ENCODE data around the gene CDH26.

CDH26 gene

DNA sequence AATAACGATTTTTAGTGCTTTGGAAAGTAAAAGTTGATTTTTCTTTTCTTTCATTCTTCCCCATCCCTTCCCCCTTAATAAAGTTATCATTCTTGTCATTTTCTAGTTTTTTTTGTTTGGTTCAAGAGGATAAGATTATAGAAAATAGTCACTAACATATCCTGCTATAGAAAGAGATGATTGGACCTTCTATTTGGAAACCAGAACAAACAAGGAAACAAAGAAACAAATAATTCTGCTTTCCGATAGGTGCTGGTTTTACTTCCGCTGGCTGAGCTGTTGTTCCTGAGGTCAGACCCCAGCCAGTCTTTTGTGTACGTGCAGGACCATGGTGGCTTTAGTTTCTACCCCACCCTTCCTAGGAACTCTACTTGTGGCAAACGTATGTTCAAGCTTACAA is at the start of gene CDH26:
Gene CDH26, plus strand, starts transcription at position 301 of the 400 bp plus-strand sequence. CDS start 304 bp downstream, outside the sequence.
- TF ChIP-seq EGR1 (IDR thresholded peaks at IDR 0.05) (no peak), FOXM1 (IDR thresholded peaks at IDR 0.05; ENCODE audit: borderline replicate concordance, low read depth) (no peak), TCF12 (IDR thresholded peaks at IDR 0.05; ENCODE audit: low read depth) (no peak), ZBTB7A (IDR thresholded peaks at IDR 0.05; ENCODE audit: low read depth) (no peak), CEBPB (IDR thresholded peaks at IDR 0.05) (no peak), TAF1 (IDR thresholded peaks at IDR 0.05; ENCODE audit: low read depth) (no peak), YY1 (IDR thresholded peaks at IDR 0.05; ENCODE audit: low read depth) (no peak), TEAD4 (IDR thresholded peaks at IDR 0.05) (no peak), EP300 (IDR thresholded peaks at IDR 0.05; ENCODE audit: borderline replicate concordance) (no peak), CREB1 (IDR thresholded peaks at IDR 0.05; ENCODE audit: low read depth) (no peak), NFIC (IDR thresholded peaks at IDR 0.05) (no peak), RAD21 (IDR thresholded peaks at IDR 0.05; ENCODE audit: low read depth) (no peak)
- TF ChIP-seq, protein P1, sequence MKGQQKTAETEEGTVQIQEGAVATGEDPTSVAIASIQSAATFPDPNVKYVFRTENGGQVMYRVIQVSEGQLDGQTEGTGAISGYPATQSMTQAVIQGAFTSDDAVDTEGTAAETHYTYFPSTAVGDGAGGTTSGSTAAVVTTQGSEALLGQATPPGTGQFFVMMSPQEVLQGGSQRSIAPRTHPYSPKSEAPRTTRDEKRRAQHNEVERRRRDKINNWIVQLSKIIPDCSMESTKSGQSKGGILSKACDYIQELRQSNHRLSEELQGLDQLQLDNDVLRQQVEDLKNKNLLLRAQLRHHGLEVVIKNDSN (IDR thresholded peaks at IDR 0.05) = no peak
- TF ChIP-seq, protein P2, sequence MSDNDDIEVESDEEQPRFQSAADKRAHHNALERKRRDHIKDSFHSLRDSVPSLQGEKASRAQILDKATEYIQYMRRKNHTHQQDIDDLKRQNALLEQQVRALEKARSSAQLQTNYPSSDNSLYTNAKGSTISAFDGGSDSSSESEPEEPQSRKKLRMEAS (IDR thresholded peaks at IDR 0.05) = no peak
- TF ChIP-seq, protein P3, sequence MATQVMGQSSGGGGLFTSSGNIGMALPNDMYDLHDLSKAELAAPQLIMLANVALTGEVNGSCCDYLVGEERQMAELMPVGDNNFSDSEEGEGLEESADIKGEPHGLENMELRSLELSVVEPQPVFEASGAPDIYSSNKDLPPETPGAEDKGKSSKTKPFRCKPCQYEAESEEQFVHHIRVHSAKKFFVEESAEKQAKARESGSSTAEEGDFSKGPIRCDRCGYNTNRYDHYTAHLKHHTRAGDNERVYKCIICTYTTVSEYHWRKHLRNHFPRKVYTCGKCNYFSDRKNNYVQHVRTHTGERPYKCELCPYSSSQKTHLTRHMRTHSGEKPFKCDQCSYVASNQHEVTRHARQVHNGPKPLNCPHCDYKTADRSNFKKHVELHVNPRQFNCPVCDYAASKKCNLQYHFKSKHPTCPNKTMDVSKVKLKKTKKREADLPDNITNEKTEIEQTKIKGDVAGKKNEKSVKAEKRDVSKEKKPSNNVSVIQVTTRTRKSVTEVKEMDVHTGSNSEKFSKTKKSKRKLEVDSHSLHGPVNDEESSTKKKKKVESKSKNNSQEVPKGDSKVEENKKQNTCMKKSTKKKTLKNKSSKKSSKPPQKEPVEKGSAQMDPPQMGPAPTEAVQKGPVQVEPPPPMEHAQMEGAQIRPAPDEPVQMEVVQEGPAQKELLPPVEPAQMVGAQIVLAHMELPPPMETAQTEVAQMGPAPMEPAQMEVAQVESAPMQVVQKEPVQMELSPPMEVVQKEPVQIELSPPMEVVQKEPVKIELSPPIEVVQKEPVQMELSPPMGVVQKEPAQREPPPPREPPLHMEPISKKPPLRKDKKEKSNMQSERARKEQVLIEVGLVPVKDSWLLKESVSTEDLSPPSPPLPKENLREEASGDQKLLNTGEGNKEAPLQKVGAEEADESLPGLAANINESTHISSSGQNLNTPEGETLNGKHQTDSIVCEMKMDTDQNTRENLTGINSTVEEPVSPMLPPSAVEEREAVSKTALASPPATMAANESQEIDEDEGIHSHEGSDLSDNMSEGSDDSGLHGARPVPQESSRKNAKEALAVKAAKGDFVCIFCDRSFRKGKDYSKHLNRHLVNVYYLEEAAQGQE (IDR thresholded peaks at IDR 0.05; ENCODE audit: low read depth) = no peak

DNA sequence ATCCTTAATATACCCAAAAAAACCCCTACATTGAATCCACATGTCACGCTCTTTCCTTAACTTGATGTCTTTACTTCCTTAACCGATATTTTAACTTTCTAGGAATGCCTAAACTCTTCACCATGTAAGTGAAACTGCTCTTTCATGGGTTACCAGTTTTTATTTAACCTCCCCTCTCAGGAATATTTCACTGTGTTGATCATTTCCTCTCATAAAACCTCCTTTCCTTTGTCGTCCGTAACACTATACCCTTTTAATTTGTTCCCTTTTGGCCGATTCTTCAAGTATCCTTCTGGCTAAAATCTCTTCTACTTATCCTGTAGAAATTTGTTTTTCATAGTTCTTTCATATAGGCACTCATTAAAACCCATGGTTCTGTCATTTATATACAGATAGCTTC is 49.4 kb upstream of the CDH26 start:
- TF ChIP-seq EP300 (IDR thresholded peaks at IDR 0.05; ENCODE audit: borderline replicate concordance) (no peak), CEBPB (IDR thresholded peaks at IDR 0.05) (no peak), TAF1 (IDR thresholded peaks at IDR 0.05; ENCODE audit: low read depth) (no peak), YY1 (IDR thresholded peaks at IDR 0.05; ENCODE audit: low read depth) (no peak), FOXM1 (IDR thresholded peaks at IDR 0.05; ENCODE audit: borderline replicate concordance, low read depth) (no peak), TEAD4 (IDR thresholded peaks at IDR 0.05) (no peak), ZBTB7A (IDR thresholded peaks at IDR 0.05; ENCODE audit: low read depth) (no peak), EGR1 (IDR thresholded peaks at IDR 0.05) (no peak), TCF12 (IDR thresholded peaks at IDR 0.05; ENCODE audit: low read depth) (no peak)
- TF ChIP-seq, protein P3 (IDR thresholded peaks at IDR 0.05; ENCODE audit: low read depth) = no peak
- TF ChIP-seq, protein P1 (IDR thresholded peaks at IDR 0.05) = no peak
- TF ChIP-seq, protein P2 (IDR thresholded peaks at IDR 0.05) = no peak

DNA sequence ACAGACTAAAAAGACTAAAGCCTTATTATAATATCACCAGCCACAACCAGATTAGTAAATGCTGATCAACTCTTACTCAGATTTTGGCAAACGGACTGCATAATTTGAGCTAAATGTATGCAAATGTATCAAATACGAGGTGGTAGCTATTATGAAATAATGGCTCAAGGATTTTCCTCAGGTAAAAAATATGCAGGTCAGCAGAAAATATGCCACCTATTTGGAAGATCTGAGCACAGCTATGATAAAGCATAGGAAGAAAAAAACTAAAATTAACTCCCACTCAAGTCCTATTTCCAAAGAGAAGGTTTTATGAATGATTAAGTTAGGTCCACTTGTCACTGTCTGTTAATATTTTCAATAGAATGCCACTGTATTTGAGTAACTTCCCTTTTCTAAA is 47.2 kb upstream of the CDH26 start:
- TF ChIP-seq, protein P1 (IDR thresholded peaks at IDR 0.05) = no peak
- no peak for TF ChIP-seq TEAD4 (IDR thresholded peaks at IDR 0.05)
- TF ChIP-seq, protein P3 (IDR thresholded peaks at IDR 0.05; ENCODE audit: low read depth) = no peak
- TF ChIP-seq RAD21 (IDR thresholded peaks at IDR 0.05; ENCODE audit: low read depth) = no peak

DNA sequence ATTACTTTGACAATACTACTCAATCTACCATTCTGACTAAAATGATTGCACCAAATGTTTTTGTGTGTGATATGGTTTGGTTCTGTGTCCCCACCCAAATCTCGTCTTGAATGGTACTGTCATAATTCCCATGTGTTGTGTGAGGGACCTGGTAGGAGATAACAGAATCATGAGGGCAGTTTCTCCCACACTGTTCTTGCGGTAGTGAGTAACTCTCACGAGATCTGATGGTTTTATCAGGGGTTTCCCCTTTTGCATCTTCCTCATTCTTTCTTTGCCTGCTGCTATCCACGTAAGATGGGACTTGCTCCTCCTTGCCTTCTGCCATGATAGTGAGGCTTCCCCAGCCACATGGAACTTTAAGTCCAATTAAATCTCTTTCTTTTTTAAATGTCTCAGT is 45.6 kb upstream of the CDH26 start:
- TF ChIP-seq CREB1 (IDR thresholded peaks at IDR 0.05; ENCODE audit: low read depth) (no peak), TEAD4 (IDR thresholded peaks at IDR 0.05) (no peak), NFIC (IDR thresholded peaks at IDR 0.05) (no peak), TCF12 (IDR thresholded peaks at IDR 0.05; ENCODE audit: low read depth) (no peak), CEBPB (IDR thresholded peaks at IDR 0.05) (no peak), RAD21 (IDR thresholded peaks at IDR 0.05; ENCODE audit: low read depth) (no peak), YY1 (IDR thresholded peaks at IDR 0.05; ENCODE audit: low read depth) (no peak), ZBTB7A (IDR thresholded peaks at IDR 0.05; ENCODE audit: low read depth) (no peak), TAF1 (IDR thresholded peaks at IDR 0.05; ENCODE audit: low read depth) (no peak), EGR1 (IDR thresholded peaks at IDR 0.05) (no peak), EP300 (IDR thresholded peaks at IDR 0.05; ENCODE audit: borderline replicate concordance) (no peak), FOXM1 (IDR thresholded peaks at IDR 0.05; ENCODE audit: borderline replicate concordance, low read depth) (no peak)
- TF ChIP-seq, protein P2 (IDR thresholded peaks at IDR 0.05) = no peak
- TF ChIP-seq, protein P3 (IDR thresholded peaks at IDR 0.05; ENCODE audit: low read depth) = no peak
- TF ChIP-seq, protein P1 (IDR thresholded peaks at IDR 0.05) = no peak

All from Ishikawa (cell line).